Keratinocyte (primary cell): ENCODE measurements around the gene SERPINA1. TPM values are rescaled to one million over a fixed set of nuclear protein-coding genes. Genes with fewer than 3 reads are reported as not detected.

Experiments used
- DNase-seq: peaks from one replicate; pipeline ENCODE4 v3.0.0-alpha.2; 2011; ENCODE audit warnings: low read depth, missing footprints, low spot score
- FAIRE-seq: peaks from 2 replicates; lab custom pipeline; 2011; peaks lifted over from hg19 to GRCh38; lab: Jason Lieb, UNC
- H2AFZ ChIP-seq: 2 replicates; pipeline ENCODE4 v1.6.0; 2012; ENCODE audit warnings: low read length, control low read depth, inconsistent platforms; ENCODE audit not compliant: control insufficient read depth
- H3K27ac ChIP-seq: 2 replicates; pipeline ENCODE4 v1.5.1; 2011; ENCODE audit warnings: low read length; ENCODE audit not compliant: control insufficient read depth, insufficient read depth
- H3K27me3 ChIP-seq: 3 replicates; pipeline ENCODE4 v1.6.0; 2011; ENCODE audit warnings: low read length; ENCODE audit not compliant: control insufficient read depth, insufficient read depth; ENCODE audit errors: extremely low read depth
- H3K36me3 ChIP-seq, 2 experiments: 2 replicates in 1 of 2; 3 replicates in 1 of 2; pipeline ENCODE4 v1.5.1; 2011; ENCODE audit warnings: low read length in 2 of 2, mild to moderate bottlenecking in 1 of 2; ENCODE audit not compliant: control insufficient read depth in 2 of 2, insufficient read depth in 2 of 2; ENCODE audit errors: extremely low read depth in 1 of 2
- H3K4me1 ChIP-seq: 3 replicates; pipeline ENCODE4 v1.5.1; 2011; ENCODE audit warnings: low read length; ENCODE audit not compliant: control insufficient read depth, insufficient read depth; ENCODE audit errors: extremely low read depth
- H3K4me2 ChIP-seq: 3 replicates; pipeline ENCODE4 v1.6.0; 2011; ENCODE audit warnings: low read depth, low read length; ENCODE audit not compliant: control insufficient read depth, insufficient read depth; ENCODE audit errors: extremely low read depth
- H3K4me3 ChIP-seq, 3 experiments: fragments of 200-600 bp in 1 of 3; sonication (generic) in 1 of 3; 2 replicates in 2 of 3; 3 replicates in 1 of 3; pipeline ENCODE4 v1.5.1; 2011 to 2016; ENCODE audit warnings: low read length in 3 of 3, mild to moderate bottlenecking in 3 of 3, control low read depth in 2 of 3, inconsistent platforms in 1 of 3, low read depth in 1 of 3, mixed read lengths in 1 of 3, mixed run types in 1 of 3, moderate library complexity in 1 of 3; ENCODE audit not compliant: control insufficient read depth in 2 of 3, insufficient read depth in 2 of 3; ENCODE audit errors: extremely low read depth in 1 of 3
- H3K79me2 ChIP-seq: 2 replicates; pipeline ENCODE4 v1.6.0; 2012; ENCODE audit warnings: low read length; ENCODE audit not compliant: control insufficient read depth, insufficient read depth
- H3K9ac ChIP-seq: 3 replicates; pipeline ENCODE4 v1.6.0; 2011; ENCODE audit warnings: low read length; ENCODE audit not compliant: control insufficient read depth, insufficient read depth; ENCODE audit errors: extremely low read depth
- H3K9me1 ChIP-seq: 3 replicates; pipeline ENCODE4 v1.6.0; 2011; ENCODE audit warnings: low read length; ENCODE audit not compliant: control insufficient read depth, insufficient read depth; ENCODE audit errors: extremely low read depth
- H3K9me3 ChIP-seq: 2 replicates; pipeline ENCODE4 v1.5.1; 2012; ENCODE audit warnings: low read depth, low read length; ENCODE audit not compliant: control insufficient read depth
- H4K20me1 ChIP-seq: 3 replicates; pipeline ENCODE4 v1.6.0; 2011; ENCODE audit warnings: low read length; ENCODE audit not compliant: control insufficient read depth, insufficient read depth; ENCODE audit errors: extremely low read depth
- CTCF ChIP-seq, 3 experiments: IDR thresholded peaks in 1 of 3; conservative IDR thresholded peaks in 1 of 3; optimal IDR thresholded peaks in 1 of 3; 2 replicates in 2 of 3; 3 replicates in 1 of 3; pipeline versions ENCODE3 to v1.5.1; 2011; ENCODE audit warnings: low read length in 3 of 3, mild to moderate bottlenecking in 3 of 3, moderate library complexity in 2 of 3, control low read depth in 1 of 3, inconsistent platforms in 1 of 3; ENCODE audit not compliant: insufficient read depth in 2 of 3; ENCODE audit errors: extremely low read depth in 1 of 3
- EZH2 ChIP-seq: IDR thresholded peaks from one replicate; pipeline ENCODE4 v1.6.1; 2012; ENCODE audit warnings: inconsistent platforms, mild to moderate bottlenecking, low read length, moderate library complexity
- dilution Hi-C: fragments of 300-500 bp; cut with MboI; formaldehyde crosslinking; loops from one replicate; pipeline ENCODE4 v1.7.0; 2020; ENCODE audit warnings: low sequenced_read_pairs; ENCODE audit not compliant: extremely low pct_ligation_motif_present
- polyA plus RNA-seq, 5 experiments: library from polyadenylated mRNA; depleted of rRNA in 3 of 5; stranded (reverse) in 3 of 5; stranded (forward) in 1 of 5; unstranded in 1 of 5; fragments of >200 nt; gene quantifications; 1 replicate in 1 of 5; 2 replicates in 3 of 5; 3 replicates in 1 of 5; pipeline versions ENCODE4 v1.2.1 to v1.2.3, GENCODE V29; 2011 to 2012; ENCODE audit warnings: missing spikeins in 2 of 5, low read depth in 1 of 5, low replicate concordance in 1 of 5

SERPINA1 gene
- polyA plus RNA-seq, 1 donor (not counting 4 experiments of a cell fraction or from before 2014, with no cell fraction given): 0.71 TPM

- no peaks in the 10 kb centered on the region for H3K9me1 ChIP-seq
- H3K9me3 ChIP-seq: no peaks in the 10 kb centered on the region
- dilution Hi-C loops: no loop called here
- H3K4me3 ChIP-seq: no peak overlapping the region
- FAIRE-seq (no peak), DNase-seq (no peak)
- no peaks in the 10 kb centered on the region for H3K79me2 ChIP-seq
- no peaks in the 10 kb centered on the region for H3K27me3 ChIP-seq
- H3K4me1 ChIP-seq: peaks cover 5% of the 10 kb centered on the region
- no peaks in the 10 kb centered on the region for H3K36me3 ChIP-seq
- TF ChIP-seq EZH2: no peak
- no peak for TF ChIP-seq CTCF (optimal IDR thresholded peaks at IDR 0.05 in 1 of 3, IDR thresholded peaks at IDR 0.05 in 1 of 3, conservative IDR thresholded peaks at IDR 0.05 in 1 of 3; ENCODE audit: extremely low read depth in 1 of 3, insufficient read depth in 2 of 3, low read length in 3 of 3)
- H2AFZ ChIP-seq: no peak overlapping the region
- no peak overlapping the region for H3K4me2 ChIP-seq
- H3K27ac ChIP-seq: no peak overlapping the region
- H4K20me1 ChIP-seq: no peaks in the 10 kb centered on the region
- H3K9ac ChIP-seq: no peak overlapping the region
Observed at GRCh38 chr14:94394581-94395207, 6.3 kb upstream of the SERPINA1 start.

- dilution Hi-C loops: no loop called here
- FAIRE-seq: no peak
- H3K4me2 ChIP-seq: no peak overlapping the region
Observed at GRCh38 chr14:94394025-94394493, 5.7 kb upstream of the SERPINA1 start.

More at GRCh38 chr14:94394025-94394493, 5.7 kb upstream of the SERPINA1 start:
- H3K9me3 ChIP-seq: no peaks in the 10 kb centered on the region
- H4K20me1 ChIP-seq: no peaks in the 10 kb centered on the region
- TF ChIP-seq EZH2 (no peak), CTCF (optimal IDR thresholded peaks at IDR 0.05 in 1 of 3, IDR thresholded peaks at IDR 0.05 in 1 of 3, conservative IDR thresholded peaks at IDR 0.05 in 1 of 3; ENCODE audit: extremely low read depth in 1 of 3, insufficient read depth in 2 of 3, low read length in 3 of 3) (no peak)
- no peak overlapping the region for H2AFZ ChIP-seq
- H3K27ac ChIP-seq: no peak overlapping the region
- H3K36me3 ChIP-seq: no peaks in the 10 kb centered on the region
- no peaks in the 10 kb centered on the region for H3K79me2 ChIP-seq
- no peaks in the 10 kb centered on the region for H3K27me3 ChIP-seq
- peaks cover 5% of the 10 kb centered on the region for H3K4me1 ChIP-seq
- H3K9ac ChIP-seq: no peak overlapping the region
- H3K9me1 ChIP-seq: no peaks in the 10 kb centered on the region
- no peak overlapping the region for H3K4me3 ChIP-seq
- no peak for DNase-seq
